ENCODE measurements around the gene SLC25A21. TPM values are rescaled to one million over a fixed set of nuclear protein-coding genes. Genes with fewer than 3 reads are reported as not detected.
"Not testable (repeated sequence)": the region's sequence is repeated elsewhere in the genome, so short reads cannot be mapped to it uniquely, and the experiment has no call there.

Gene SLC25A21
- polyA plus RNA-seq, 2 of the 4 experiments (the other 2 are of a cell fraction), result 0.68 to 1.4 TPM

- WGBS (ENCODE audit: missing lambda C conversion rate), result 56% methylated on average over 4 of the region's 4 CpGs
- H3K4me3 ChIP-seq, result no peak overlapping the region
- H3K4me1 ChIP-seq, result no peaks in the 10 kb centered on the region
- H3K9me3 ChIP-seq, result no peaks in the 10 kb centered on the region
- DNase-seq (ENCODE audit: low read depth in 1 of 2, low spot score in 1 of 2) (no peak), ATAC-seq (no peak), FAIRE-seq (no peak)
- no peak overlapping the region for H3K27ac ChIP-seq
- H3K4me2 ChIP-seq, result no peak overlapping the region
- CTCF ChIA-PET, result interaction anchor here (1.0 kb wide), 1 partner anchor 283 kb away, joined by 3 read pairs; no protein-coding TSS in a partner anchor
- POLR2A ChIA-PET, result no interaction called here
- TF ChIP-seq E2F6 (IDR thresholded peaks at IDR 0.05; ENCODE audit: borderline replicate concordance, low read depth), result no peak
- no peak for TF ChIP-seq MAZ (IDR thresholded peaks at IDR 0.05; ENCODE audit: borderline replicate concordance, low read depth, low read length)
- TF ChIP-seq FOSB (CRISPR knock-in tag; IDR thresholded peaks at IDR 0.05), result no peak
- no peak for TF ChIP-seq REST (IDR thresholded peaks at IDR 0.05)
- no peak for TF ChIP-seq ATOH8 (CRISPR knock-in tag; IDR thresholded peaks at IDR 0.05; ENCODE audit: low read depth)
- TF ChIP-seq CTCF (IDR thresholded peaks at IDR 0.05), result no peak
- no peak for TF ChIP-seq KDM1A (IDR thresholded peaks at IDR 0.05; ENCODE audit: low read depth)
- TF ChIP-seq FOXS1 (CRISPR knock-in tag; IDR thresholded peaks at IDR 0.05), result no peak
- TF ChIP-seq ZNF302 (CRISPR knock-in tag; IDR thresholded peaks at IDR 0.05), result no peak
- TF ChIP-seq CHD2 (IDR thresholded peaks at IDR 0.05; ENCODE audit: low read length, partially characterized antibody), result no peak
- no peak for TF ChIP-seq JUN (IDR thresholded peaks at IDR 0.05)
These were observed 305.5 kb downstream of the SLC25A21 start for GRCh38 chr14:36866867-36867266.

- no peak for DNase-seq (ENCODE audit: low read depth in 1 of 2, low spot score in 1 of 2)
- CTCF ChIA-PET, result interaction anchor here (1.2 kb wide), 2 partner anchors 24 to 80 kb away, joined by 3 read pairs; no protein-coding TSS in a partner anchor
These were observed 309.1 kb downstream of the SLC25A21 start for GRCh38 chr14:36863271-36863670.

GRCh38 chr14:36862237-36862636, 310.2 kb downstream of the SLC25A21 start:
- CTCF ChIA-PET; H3K4me3 ChIP-seq; H3K4me2 ChIP-seq; DNase-seq (ENCODE audit: low read depth in 1 of 2, low spot score in 1 of 2); POLR2A ChIA-PET; ATAC-seq; H3K9me3 ChIP-seq; FAIRE-seq; H3K4me1 ChIP-seq; H3K27ac ChIP-seq: not testable (repeated sequence)

More at GRCh38 chr14:36863271-36863670, 309.1 kb downstream of the SLC25A21 start:
- no peaks in the 10 kb centered on the region for H3K9me3 ChIP-seq
- 30% methylated on average over 3 of the region's 3 CpGs for WGBS (ENCODE audit: missing lambda C conversion rate)
- POLR2A ChIA-PET, result no interaction called here
- H3K4me3 ChIP-seq, result no peak overlapping the region
- TF ChIP-seq KDM1A (IDR thresholded peaks at IDR 0.05; ENCODE audit: low read depth) (no peak), FOSL2 (IDR thresholded peaks at IDR 0.05) (no peak), FOSL2 (CRISPR knock-in tag; IDR thresholded peaks at IDR 0.05) (0 out of 2 replicates have a peak, but pooled peaks have one; percentile 6)
- H3K27ac ChIP-seq, result no peak overlapping the region
- ATAC-seq (no peak), FAIRE-seq (no peak)
- no peak overlapping the region for H3K4me2 ChIP-seq
- no peaks in the 10 kb centered on the region for H3K4me1 ChIP-seq
